Measurements from ENCODE around the gene HCRTR1. TPM values are rescaled to one million over a fixed set of nuclear protein-coding genes. Genes with fewer than 3 reads are reported as not detected.

Gene HCRTR1
- total and polyA plus RNA-seq, 2 donors (not counting 1 experiment from before 2014, with no cell fraction given) = 0.22 TPM; not detected in 1

- POLR2A ChIA-PET = no interaction called here
- TF ChIP-seq, protein P1, sequence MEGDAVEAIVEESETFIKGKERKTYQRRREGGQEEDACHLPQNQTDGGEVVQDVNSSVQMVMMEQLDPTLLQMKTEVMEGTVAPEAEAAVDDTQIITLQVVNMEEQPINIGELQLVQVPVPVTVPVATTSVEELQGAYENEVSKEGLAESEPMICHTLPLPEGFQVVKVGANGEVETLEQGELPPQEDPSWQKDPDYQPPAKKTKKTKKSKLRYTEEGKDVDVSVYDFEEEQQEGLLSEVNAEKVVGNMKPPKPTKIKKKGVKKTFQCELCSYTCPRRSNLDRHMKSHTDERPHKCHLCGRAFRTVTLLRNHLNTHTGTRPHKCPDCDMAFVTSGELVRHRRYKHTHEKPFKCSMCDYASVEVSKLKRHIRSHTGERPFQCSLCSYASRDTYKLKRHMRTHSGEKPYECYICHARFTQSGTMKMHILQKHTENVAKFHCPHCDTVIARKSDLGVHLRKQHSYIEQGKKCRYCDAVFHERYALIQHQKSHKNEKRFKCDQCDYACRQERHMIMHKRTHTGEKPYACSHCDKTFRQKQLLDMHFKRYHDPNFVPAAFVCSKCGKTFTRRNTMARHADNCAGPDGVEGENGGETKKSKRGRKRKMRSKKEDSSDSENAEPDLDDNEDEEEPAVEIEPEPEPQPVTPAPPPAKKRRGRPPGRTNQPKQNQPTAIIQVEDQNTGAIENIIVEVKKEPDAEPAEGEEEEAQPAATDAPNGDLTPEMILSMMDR (IDR thresholded peaks at IDR 0.05) = no peak
- TF ChIP-seq EZH2 (IDR thresholded peaks at IDR 0.05; ENCODE audit: borderline replicate concordance, insufficient read depth, low read depth, low read length, poor library complexity, severe bottlenecking) = no peak
- Histone ChIP-seq H3K9ac (ENCODE audit: low read length) (no peak overlapping the region), H3K27me3 (replicated peaks in 1 of 4; ENCODE audit: control extremely low read depth in 1 of 4, control insufficient read depth in 3 of 4, insufficient read depth in 4 of 4, low read length in 3 of 4) (peaks cover 0 to 33% (median 10%) of the 10 kb centered on the region in 4 experiments), H3K27ac (ENCODE audit: low read length in 2 of 2) (no peak overlapping the region), H3K36me3 (replicated peaks in 1 of 2; ENCODE audit: control extremely low read depth in 1 of 2, control insufficient read depth in 1 of 2, extremely low read depth in 1 of 2, insufficient read depth in 2 of 2, low read length in 1 of 2) (peaks cover 0 to 2% of the 10 kb centered on the region in 2 experiments), H3K4me1 (ENCODE audit: control insufficient read depth in 2 of 2, insufficient read depth in 2 of 2, low read length in 2 of 2) (peaks cover 13 to 19% of the 10 kb centered on the region in 2 donors), H3K79me2 (ENCODE audit: control insufficient read depth, insufficient read depth, low read length) (no peaks in the 10 kb centered on the region), H4K20me1 (ENCODE audit: control insufficient read depth, insufficient read depth, low read length, poor library complexity, severe bottlenecking) (no peaks in the 10 kb centered on the region), H2AFZ (ENCODE audit: insufficient read depth, low read depth, low read length, poor library complexity, severe bottlenecking) (no peak overlapping the region), H3K9me3 (ENCODE audit: control extremely low read depth in 1 of 3, control insufficient read depth in 2 of 3, insufficient read depth in 1 of 3, low read length in 2 of 3) (peaks cover 0 to 5% (median 0%) of the 10 kb centered on the region in 3 donors), H3K4me3 (ENCODE audit: control extremely low read depth in 1 of 5, extremely low read depth in 1 of 5, insufficient read depth in 1 of 5, low read depth in 2 of 5, low read length in 4 of 5) (no peak overlapping the region), H3K4me2 (replicated peaks; ENCODE audit: low read depth, low read length, poor library complexity, severe bottlenecking) (no peak overlapping the region)
- H3K4me3 Mint-ChIP-seq = no peak overlapping the region
- H3K9me3 Mint-ChIP-seq (ENCODE audit: insufficient read depth) = no peaks in the 10 kb centered on the region
- peak; percentile 12 for DNase-seq
- H3K27me3 Mint-ChIP-seq = peaks cover 31% of the 10 kb centered on the region
- peaks cover 24% of the 10 kb centered on the region for H3K4me1 Mint-ChIP-seq
- 97% methylated on average over 18 of the region's 20 CpGs for WGBS (ENCODE audit: insufficient coverage)
- H3K27ac Mint-ChIP-seq = no peak overlapping the region
- CTCF ChIA-PET = no interaction called here
- intact Hi-C loops (cut with micrococcal nuclease) = no loop called here
- no peak for ATAC-seq (ENCODE audit: low read depth)
Observed at GRCh38 chr1:31620631-31621497, 3.4 kb downstream of the HCRTR1 start.

DNA sequence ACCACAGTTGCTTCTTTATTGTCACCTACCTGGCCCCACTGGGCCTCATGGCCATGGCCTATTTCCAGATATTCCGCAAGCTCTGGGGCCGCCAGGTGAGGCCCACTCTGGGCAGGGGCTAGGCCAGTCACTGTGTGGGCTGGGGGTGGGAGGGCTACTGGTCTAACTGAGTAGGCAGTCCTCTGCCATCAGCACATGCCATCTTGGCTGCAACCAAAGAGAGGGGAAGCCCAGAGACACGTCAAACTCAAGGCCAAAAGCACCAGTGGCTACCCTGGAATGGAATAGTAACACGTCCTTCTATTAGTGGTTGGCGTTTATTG lies 4.0 kb downstream of the HCRTR1 start:
- H3K27ac ChIP-seq (ENCODE audit: low read length in 2 of 2) = no peak overlapping the region
- 91% methylated on average over 4 of the region's 5 CpGs for WGBS (ENCODE audit: insufficient coverage)
- ChIA-PET CTCF (no interaction called here), POLR2A (no interaction called here)
- no peaks in the 10 kb centered on the region for H3K79me2 ChIP-seq (ENCODE audit: control insufficient read depth, insufficient read depth, low read length)
- no peak overlapping the region for H3K27ac Mint-ChIP-seq
- H3K27me3 Mint-ChIP-seq = peaks cover 25% of the 10 kb centered on the region
- peaks cover 13 to 19% of the 10 kb centered on the region in 2 donors for H3K4me1 ChIP-seq (ENCODE audit: control insufficient read depth in 2 of 2, insufficient read depth in 2 of 2, low read length in 2 of 2)
- H2AFZ ChIP-seq (ENCODE audit: insufficient read depth, low read depth, low read length, poor library complexity, severe bottlenecking) = no peak overlapping the region
- peaks cover 0 to 2% of the 10 kb centered on the region in 2 experiments for H3K36me3 ChIP-seq (replicated peaks in 1 of 2; ENCODE audit: control extremely low read depth in 1 of 2, control insufficient read depth in 1 of 2, extremely low read depth in 1 of 2, insufficient read depth in 2 of 2, low read length in 1 of 2)
- no peak overlapping the region for H3K9ac ChIP-seq (ENCODE audit: low read length)
- no peak overlapping the region for H3K4me3 ChIP-seq (ENCODE audit: control extremely low read depth in 1 of 5, extremely low read depth in 1 of 5, insufficient read depth in 1 of 5, low read depth in 2 of 5, low read length in 4 of 5)
- H3K9me3 Mint-ChIP-seq (ENCODE audit: insufficient read depth) = no peaks in the 10 kb centered on the region
- no peak overlapping the region for H3K4me2 ChIP-seq (replicated peaks; ENCODE audit: low read depth, low read length, poor library complexity, severe bottlenecking)
- no peak overlapping the region for H3K4me3 Mint-ChIP-seq
- intact Hi-C loops (cut with micrococcal nuclease) = no loop called here
- H3K4me1 Mint-ChIP-seq = peaks cover 22% of the 10 kb centered on the region
- TF ChIP-seq, protein P1 (IDR thresholded peaks at IDR 0.05) = no peak
- no peak for TF ChIP-seq EZH2 (IDR thresholded peaks at IDR 0.05; ENCODE audit: borderline replicate concordance, insufficient read depth, low read depth, low read length, poor library complexity, severe bottlenecking)
- ATAC-seq (ENCODE audit: low read depth) (no peak), DNase-seq (peak; percentile 9)
- peaks cover 0 to 32% (median 8%) of the 10 kb centered on the region in 4 experiments for H3K27me3 ChIP-seq (replicated peaks in 1 of 4; ENCODE audit: control extremely low read depth in 1 of 4, control insufficient read depth in 3 of 4, insufficient read depth in 4 of 4, low read length in 3 of 4)
- peaks cover 0 to 5% (median 0%) of the 10 kb centered on the region in 3 donors for H3K9me3 ChIP-seq (ENCODE audit: control extremely low read depth in 1 of 3, control insufficient read depth in 2 of 3, insufficient read depth in 1 of 3, low read length in 2 of 3)
- no peaks in the 10 kb centered on the region for H4K20me1 ChIP-seq (ENCODE audit: control insufficient read depth, insufficient read depth, low read length, poor library complexity, severe bottlenecking)

All from B cell (primary cell).